IMR-90 (cell line): ENCODE data around the gene USH2A. TPM values are rescaled to one million over a fixed set of nuclear protein-coding genes. Genes with fewer than 3 reads are reported as not detected.

Source experiments
- ATAC-seq: fragments of 200-7000 bp; cut with Tn5 transposase; 2 replicates; pipeline ENCODE4 v1.9.1; 2020; ENCODE audit warnings: low read depth, mild to moderate bottlenecking, moderate library complexity
- BruUV-seq: library from RNA; stranded (reverse); fragments of 400-500 nt; replicated peaks from 2 replicates; lab custom pipeline; 2021; lab: Mats Ljungman, UMichigan
- CTCF ChIA-PET: fragments of 300-600 bp; formaldehyde crosslinking; extraction: SDS; loops from one replicate; lab custom pipeline; 2021; ENCODE audit warnings: antibody characterized with exemption; lab: Yijun Ruan, JAX
- POLR2A ChIA-PET: fragments of 300-600 bp; sonication (Branson Sonifier 250); formaldehyde crosslinking; loops from one replicate; lab custom pipeline; 2022; ENCODE audit warnings: antibody characterized with exemption; ENCODE audit not compliant: unreplicated experiment; lab: Charles Lee
- DNase-seq: peaks from one replicate; pipeline ENCODE4 v3.0.0; 2013
- H2AFZ ChIP-seq: replicated peaks from 2 replicates; pipeline ENCODE3; 2013; ENCODE audit warnings: low read length, mild to moderate bottlenecking; ENCODE audit not compliant: poor library complexity
- H2AK5ac ChIP-seq: 2 replicates; pipeline ENCODE4 v1.6.1; 2013; ENCODE audit warnings: low read depth, low read length, inconsistent platforms
- H2AK9ac ChIP-seq: replicated peaks from 2 replicates; pipeline ENCODE3; 2013; ENCODE audit warnings: mild to moderate bottlenecking, low read depth, low read length, moderate library complexity; ENCODE audit not compliant: poor library complexity
- H2BK120ac ChIP-seq: 2 replicates; pipeline ENCODE4 v1.6.1; 2013; ENCODE audit warnings: low read depth, low read length, inconsistent platforms
- H2BK15ac ChIP-seq: 3 replicates; pipeline ENCODE4 v1.6.1; 2013; ENCODE audit warnings: low read depth, low read length, inconsistent platforms
- H2BK20ac ChIP-seq: 2 replicates; pipeline ENCODE4 v1.6.1; 2013; ENCODE audit warnings: low read depth, mild to moderate bottlenecking, inconsistent platforms, low read length, moderate library complexity
- H2BK5ac ChIP-seq: 2 replicates; pipeline ENCODE4 v1.6.1; 2013; ENCODE audit warnings: mild to moderate bottlenecking, low read depth, low read length, inconsistent platforms; ENCODE audit not compliant: poor library complexity, severe bottlenecking
- H3K14ac ChIP-seq: replicated peaks from 2 replicates; pipeline ENCODE4 v1.6.1; 2013; ENCODE audit warnings: low read depth, low read length, inconsistent platforms
- H3K18ac ChIP-seq: 2 replicates; pipeline ENCODE4 v1.6.1; 2013; ENCODE audit warnings: low read depth, low read length, control low read depth
- H3K23ac ChIP-seq: 2 replicates; pipeline ENCODE4 v1.6.1; 2013; ENCODE audit warnings: low read depth, low read length, inconsistent platforms
- H3K27ac ChIP-seq: 2 replicates; pipeline ENCODE4 v1.5.1; 2013; ENCODE audit warnings: mild to moderate bottlenecking, control low read depth, low read length; ENCODE audit not compliant: insufficient read depth
- H3K27me3 ChIP-seq: 2 replicates; pipeline ENCODE4 v1.6.1; 2013; ENCODE audit warnings: low read length; ENCODE audit not compliant: control insufficient read depth, insufficient read depth
- H3K36me3 ChIP-seq: 2 replicates; pipeline ENCODE4 v1.6.1; 2013; ENCODE audit warnings: low read length, mixed read lengths; ENCODE audit not compliant: control insufficient read depth, insufficient read depth
- H3K4ac ChIP-seq: 2 replicates; pipeline ENCODE4 v1.6.1; 2013; ENCODE audit warnings: low read depth, low read length, inconsistent platforms
- H3K4me1 ChIP-seq: 2 replicates; pipeline ENCODE4 v1.6.1; 2013; ENCODE audit warnings: low read length, mixed read lengths; ENCODE audit not compliant: control insufficient read depth, insufficient read depth
- H3K4me2 ChIP-seq: 2 replicates; pipeline ENCODE4 v1.6.1; 2013; ENCODE audit warnings: low read depth, mild to moderate bottlenecking, control low read depth, low read length, moderate library complexity
- H3K4me3 ChIP-seq: 2 replicates; pipeline ENCODE4 v1.5.1; 2013; ENCODE audit warnings: low read depth, mild to moderate bottlenecking, control low read depth, low read length, moderate library complexity; ENCODE audit not compliant: insufficient read depth
- H3K56ac ChIP-seq: 2 replicates; pipeline ENCODE4 v1.6.1; 2013; ENCODE audit warnings: low read length, inconsistent platforms; ENCODE audit not compliant: insufficient read depth; ENCODE audit errors: extremely low read depth
- H3K79me1 ChIP-seq, 2 experiments: 2 replicates each; pipeline ENCODE4 v1.6.1; 2013; ENCODE audit warnings: low read length in 2 of 2, inconsistent platforms in 1 of 2, low read depth in 1 of 2
- H3K9ac ChIP-seq: 2 replicates; pipeline ENCODE4 v1.6.1; 2013; ENCODE audit warnings: low read depth, low read length, control low read depth
- H3K9me1 ChIP-seq: 2 replicates; pipeline ENCODE4 v1.6.1; 2013; ENCODE audit warnings: low read length, inconsistent platforms; ENCODE audit not compliant: insufficient read depth
- H3K9me3 ChIP-seq: 2 replicates; pipeline ENCODE4 v1.6.1; 2013; ENCODE audit warnings: low read length; ENCODE audit not compliant: control insufficient read depth, insufficient read depth
- H4K20me1 ChIP-seq: 2 replicates; pipeline ENCODE4 v1.6.1; 2013; ENCODE audit warnings: low read length, inconsistent platforms; ENCODE audit not compliant: insufficient read depth
- H4K5ac ChIP-seq: 2 replicates; pipeline ENCODE4 v1.6.1; 2013; ENCODE audit warnings: mild to moderate bottlenecking, low read depth, low read length, control low read depth
- H4K8ac ChIP-seq, 2 experiments: 2 replicates each; pipeline ENCODE4 v1.6.1; 2013; ENCODE audit warnings: low read depth in 2 of 2, low read length in 2 of 2, control low read depth in 1 of 2, inconsistent platforms in 1 of 2
- H4K91ac ChIP-seq: 2 replicates; pipeline ENCODE4 v1.6.1; 2013; ENCODE audit warnings: low read depth, low read length, inconsistent platforms; ENCODE audit not compliant: insufficient read depth
- CEBPB ChIP-seq: IDR thresholded peaks from 2 replicates; pipeline ENCODE4 v1.6.1; 2012; ENCODE audit warnings: low read depth, low read length, improper control_type of control experiment
- ELK1 ChIP-seq: fragments of 150-350 bp; IDR thresholded peaks from 2 replicates; pipeline ENCODE4 v1.6.1; 2016; ENCODE audit warnings: low read depth, mild to moderate bottlenecking, low read length, moderate library complexity, borderline replicate concordance
- FOS ChIP-seq: fragments of 150-350 bp; IDR thresholded peaks from 2 replicates; pipeline ENCODE4 v1.6.1; 2016; ENCODE audit warnings: low read depth, low read length
- MAFK ChIP-seq: IDR thresholded peaks from 2 replicates; pipeline ENCODE4 v1.6.1; 2012; ENCODE audit warnings: low read depth, low read length, improper control_type of control experiment
- MAZ ChIP-seq: IDR thresholded peaks from 2 replicates; pipeline ENCODE4 v1.6.1; 2012; ENCODE audit warnings: low read depth, mild to moderate bottlenecking, low read length, improper control_type of control experiment, moderate library complexity, borderline replicate concordance
- MXI1 ChIP-seq: IDR thresholded peaks from 2 replicates; pipeline ENCODE4 v1.6.1; 2012; ENCODE audit warnings: low read depth, mild to moderate bottlenecking, low read length, moderate library complexity, borderline replicate concordance
- RAD21 ChIP-seq: IDR thresholded peaks from 2 replicates; pipeline ENCODE4 v1.6.1; 2012; ENCODE audit warnings: low read length, improper control_type of control experiment
- SMC3 ChIP-seq: fragments of 150-350 bp; IDR thresholded peaks from 2 replicates; pipeline ENCODE4 v1.6.1; 2016; ENCODE audit warnings: low read depth, mild to moderate bottlenecking, antibody characterized with exemption, low read length, moderate library complexity
- dilution Hi-C: fragments of 300-500 bp; cut with HindIII; formaldehyde crosslinking; loops from one replicate; pipeline ENCODE4 v1.14.3; 2018; ENCODE audit warnings: low sequenced_read_pairs; ENCODE audit not compliant: unreplicated experiment
- in situ Hi-C: fragments of 300-500 bp; cut with MboI; formaldehyde crosslinking; loops from 3 replicates; pipeline ENCODE4 v1.14.3; 2019; ENCODE audit warnings: low sequenced_read_pairs, inconsistent platforms, mixed read lengths
- intact Hi-C: fragments of 100-400 bp; cut with micrococcal nuclease; formaldehyde crosslinking; loops from 2 replicates; pipeline ENCODE4 v1.10.0; 2022
- polyA plus RNA-seq, 3 experiments: library from polyadenylated mRNA; depleted of rRNA; stranded (reverse); fragments of >200 nt; gene quantifications; 2 replicates each; pipeline ENCODE4 v1.2.3, GENCODE V29; 2012; ENCODE audit warnings: low replicate concordance in 1 of 3
- total RNA-seq: library from RNA; depleted of rRNA; stranded (reverse); fragments of >200 nt; gene quantifications from 2 replicates; pipeline ENCODE4 v1.2.3, GENCODE V29; 2012
- TF ChIP-seq, protein P1 (sequence below): conservative IDR thresholded peaks from 2 replicates; pipeline ENCODE4 v1.5.1; 2012; ENCODE audit warnings: mild to moderate bottlenecking, low read depth, low read length, improper control_type of control experiment

Gene USH2A
- total and polyA plus RNA-seq, 2 of the 4 experiments (the other 2 are of a cell fraction), result under 0.01 to 0.02 TPM

- intact Hi-C loops, result no loop called here
- Histone ChIP-seq H3K4ac (peak overlapping the region; percentile 26), H3K9ac (no peak overlapping the region), H3K9me3 (no peaks in the 10 kb centered on the region), H3K23ac (no peak overlapping the region), H3K79me1 (peaks cover 0 to 4% of the 10 kb centered on the region in 2 experiments; a peak in 1 of 4 replicates), H2BK5ac (peak overlapping the region; percentile 97), H4K5ac (peak overlapping the region; percentile 65; the same call in 1 of the 2 replicates), H3K36me3 (no peaks in the 10 kb centered on the region), H2BK20ac (peak overlapping the region; percentile 72), H4K8ac (0 out of 4 replicates have a peak overlapping the region, but pooled peaks of 1 of the 2 experiments have one; percentile 11), H3K27ac (no peak overlapping the region), H4K20me1 (no peaks in the 10 kb centered on the region), H3K4me3 (no peak overlapping the region), H3K18ac (peak overlapping the region; percentile 93), H3K56ac (peak overlapping the region; percentile 20; the same call in 1 of the 2 replicates), H3K9me1 (peaks cover 5% of the 10 kb centered on the region), H3K27me3 (no peaks in the 10 kb centered on the region), H2BK120ac (peak overlapping the region; percentile 78), H2AFZ (no peak overlapping the region), H4K91ac (peak overlapping the region; percentile 58), H3K4me2 (no peak overlapping the region), H3K4me1 (peaks cover 21% of the 10 kb centered on the region), H2AK9ac (no peak overlapping the region), H2AK5ac (peak overlapping the region; percentile 41; the same call in 1 of the 2 replicates), H2BK15ac (0 out of 3 replicates have a peak overlapping the region, but pooled peaks have one; percentile 42), H3K14ac (peak overlapping the region; percentile 8; the same call in 1 of the 2 replicates)
- in situ Hi-C loops, result no loop called here
- ATAC-seq, result no peak
- ChIA-PET POLR2A (interaction anchor here (0.9 kb wide), 1 partner anchor 65 kb away, joined by 6 read pairs; no protein-coding TSS in a partner anchor), CTCF (no interaction called here)
- no TSS peak for BruUV-seq
- TF ChIP-seq CEBPB (no peak), FOS (no peak), MAFK (no peak), MXI1 (no peak), RAD21 (no peak), SMC3 (no peak), MAZ (no peak), ELK1 (no peak)
- TF ChIP-seq, protein P1, sequence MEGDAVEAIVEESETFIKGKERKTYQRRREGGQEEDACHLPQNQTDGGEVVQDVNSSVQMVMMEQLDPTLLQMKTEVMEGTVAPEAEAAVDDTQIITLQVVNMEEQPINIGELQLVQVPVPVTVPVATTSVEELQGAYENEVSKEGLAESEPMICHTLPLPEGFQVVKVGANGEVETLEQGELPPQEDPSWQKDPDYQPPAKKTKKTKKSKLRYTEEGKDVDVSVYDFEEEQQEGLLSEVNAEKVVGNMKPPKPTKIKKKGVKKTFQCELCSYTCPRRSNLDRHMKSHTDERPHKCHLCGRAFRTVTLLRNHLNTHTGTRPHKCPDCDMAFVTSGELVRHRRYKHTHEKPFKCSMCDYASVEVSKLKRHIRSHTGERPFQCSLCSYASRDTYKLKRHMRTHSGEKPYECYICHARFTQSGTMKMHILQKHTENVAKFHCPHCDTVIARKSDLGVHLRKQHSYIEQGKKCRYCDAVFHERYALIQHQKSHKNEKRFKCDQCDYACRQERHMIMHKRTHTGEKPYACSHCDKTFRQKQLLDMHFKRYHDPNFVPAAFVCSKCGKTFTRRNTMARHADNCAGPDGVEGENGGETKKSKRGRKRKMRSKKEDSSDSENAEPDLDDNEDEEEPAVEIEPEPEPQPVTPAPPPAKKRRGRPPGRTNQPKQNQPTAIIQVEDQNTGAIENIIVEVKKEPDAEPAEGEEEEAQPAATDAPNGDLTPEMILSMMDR, result no peak
- DNase-seq, result no peak
- dilution Hi-C loops, result no loop called here
These were observed 35.6 kb upstream of the USH2A start for GRCh38 chr1:216458812-216459211.
